Retina (tissue), 1 donor: ENCODE results near the gene FGFR4.
A peak's percentile ranks its signal among the peaks of the same experiment; 100 is the strongest.
"Not testable (repeated sequence)": the region's sequence is repeated elsewhere in the genome, so short reads cannot be mapped to it uniquely, and the experiment has no call there.

Experiments used
- DNase-seq: peaks from one replicate; pipeline ENCODE4 v3.0.0-alpha.2; 2016

FGFR4 gene

DNA sequence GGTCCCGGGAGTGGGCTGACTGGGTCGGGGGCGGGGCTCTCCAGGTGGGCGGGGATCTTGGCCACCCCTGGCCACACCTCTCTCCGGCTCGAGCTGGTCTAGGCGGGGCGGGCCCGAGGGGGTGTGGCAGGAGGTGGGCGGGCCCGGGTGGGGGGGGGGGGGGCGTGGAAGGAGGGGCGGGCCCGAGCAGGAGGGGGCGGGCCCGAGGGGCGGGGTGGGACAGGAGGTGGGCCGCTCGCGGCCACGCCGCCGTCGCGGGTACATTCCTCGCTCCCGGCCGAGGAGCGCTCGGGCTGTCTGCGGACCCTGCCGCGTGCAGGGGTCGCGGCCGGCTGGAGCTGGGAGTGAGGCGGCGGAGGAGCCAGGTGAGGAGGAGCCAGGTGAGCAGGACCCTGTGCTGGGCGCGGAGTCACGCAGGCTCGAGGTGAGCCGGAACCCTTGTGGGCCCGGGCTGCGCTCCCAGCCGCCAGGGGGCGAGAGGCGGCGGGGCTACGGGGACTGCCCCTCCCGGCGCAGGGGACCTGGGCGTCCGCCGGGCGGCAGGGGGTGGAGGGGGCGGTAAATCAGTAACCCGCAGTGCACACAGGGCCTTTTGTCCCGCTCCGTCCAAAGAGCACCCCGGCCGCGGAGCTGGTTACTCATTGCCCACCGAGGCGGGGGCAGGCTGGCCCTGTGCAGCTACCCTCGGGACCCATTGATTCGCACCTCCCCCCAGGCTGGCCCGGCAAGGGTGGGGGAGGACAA is at the start of gene FGFR4:
Gene FGFR4 (plus strand): TSS at position 262 of the 744 bp plus-strand sequence. CDS start 2,688 bp downstream, outside the sequence.
- DNase-seq, result peak; percentile 78

GRCh38 chr5:177036921-177037320 is 49.8 kb upstream of the FGFR4 start:
- no peak for DNase-seq

DNA sequence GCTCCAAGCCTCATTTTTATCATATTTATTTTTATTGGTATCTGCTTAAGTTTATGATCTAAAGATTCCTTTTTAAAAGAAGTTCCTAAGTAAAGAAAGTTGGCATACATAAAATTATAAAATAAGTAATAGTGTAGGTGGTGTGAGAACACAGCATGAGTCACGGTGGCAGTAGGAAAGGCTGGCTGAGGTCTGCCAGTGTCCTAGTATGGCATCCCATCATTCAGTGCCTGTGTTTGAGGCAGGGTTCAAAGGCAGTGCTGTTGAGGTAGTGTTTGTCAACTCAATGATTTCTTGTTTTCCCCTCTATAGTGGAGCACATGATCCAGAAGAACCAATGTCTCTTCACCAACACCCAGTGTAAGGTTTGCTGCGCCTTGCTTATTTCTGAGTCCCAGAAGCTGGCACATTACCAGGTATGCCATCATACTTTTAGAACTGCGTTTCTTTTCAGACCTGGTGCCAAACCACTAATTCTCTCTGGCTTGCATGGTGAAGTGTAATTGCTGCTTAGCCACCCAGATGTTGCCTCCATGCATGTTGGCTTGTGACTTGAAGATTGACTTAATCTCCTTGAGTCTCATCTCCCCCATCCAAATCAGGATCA is 45.8 kb upstream of the FGFR4 start:
- DNase-seq, result no peak

- DNase-seq, result no peak
These were observed 44.8 kb upstream of the FGFR4 start for GRCh38 chr5:177041936-177042335.

DNA sequence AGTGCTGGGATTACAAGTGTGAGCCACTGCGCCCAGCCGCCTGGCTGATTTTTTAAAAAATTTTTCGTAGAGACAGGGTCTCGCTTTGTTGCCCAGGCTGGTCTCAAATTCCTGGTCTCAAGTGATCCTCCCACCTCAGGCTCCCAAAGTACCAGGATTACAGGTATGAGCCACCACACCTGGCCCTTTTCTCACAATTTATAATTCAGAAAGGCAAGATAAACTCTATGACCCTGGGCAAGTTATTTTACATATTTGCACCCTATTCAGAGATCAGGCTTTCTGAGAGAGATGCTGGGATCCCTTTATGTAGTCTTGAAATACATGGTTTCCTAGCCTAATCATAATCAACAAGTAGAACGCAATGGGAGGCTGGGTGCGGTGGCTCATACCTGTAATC is 43.6 kb upstream of the FGFR4 start:
- no peak for DNase-seq

- DNase-seq, result no peak
These were observed 42.8 kb upstream of the FGFR4 start for GRCh38 chr5:177043958-177044357.

- no peak for DNase-seq
These were observed 42.1 kb upstream of the FGFR4 start for GRCh38 chr5:177044641-177045040.

- no peak for DNase-seq
These were observed 41.1 kb upstream of the FGFR4 start for GRCh38 chr5:177045631-177046030.

- not testable (repeated sequence) for DNase-seq
These were observed 38.2 kb upstream of the FGFR4 start for GRCh38 chr5:177048531-177048930.

- DNase-seq, result no peak
These were observed 37.4 kb upstream of the FGFR4 start for GRCh38 chr5:177049285-177049684.

GRCh38 chr5:177064500-177065277 is 22.0 kb upstream of the FGFR4 start:
- no peak for DNase-seq

DNA sequence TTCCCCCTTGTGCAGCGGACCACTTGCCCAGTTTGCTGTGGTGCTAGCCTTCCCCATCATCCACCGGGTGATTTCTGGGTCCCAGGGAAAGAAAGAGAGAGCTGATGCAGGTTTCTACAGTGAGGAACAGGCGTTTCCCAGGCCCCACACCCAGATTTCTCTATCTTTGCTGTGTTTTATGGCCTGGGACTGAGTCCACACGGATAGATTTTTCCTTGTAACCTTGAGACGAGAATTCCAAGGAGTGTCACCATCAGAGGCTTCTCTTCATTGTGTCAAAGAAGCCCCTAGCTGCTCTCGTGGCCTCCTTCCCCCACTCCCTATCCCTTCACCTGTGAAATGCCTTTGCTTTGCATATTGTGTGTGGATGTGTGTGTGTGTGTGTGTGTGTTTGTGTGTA is 21.2 kb upstream of the FGFR4 start:
- no peak for DNase-seq

DNA sequence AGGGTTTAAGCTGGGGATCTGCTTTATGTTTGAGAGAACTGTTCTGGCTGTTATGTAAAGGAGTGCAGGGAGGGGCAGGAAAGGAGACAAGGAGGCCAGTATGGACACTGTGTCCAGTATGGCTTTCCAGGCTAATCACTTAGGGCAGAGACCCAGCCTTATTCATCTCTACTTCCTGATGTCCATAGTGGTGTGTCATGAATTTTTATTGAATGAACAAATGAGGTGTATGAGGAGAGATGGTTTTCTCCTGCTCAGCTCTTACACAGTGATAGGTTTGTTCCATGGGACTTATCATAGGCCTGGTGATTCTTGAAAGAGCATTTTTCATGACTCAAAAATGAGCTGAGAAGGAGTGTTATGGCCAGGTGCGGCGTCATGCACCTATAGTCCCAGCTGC is 20.5 kb upstream of the FGFR4 start:
- no peak for DNase-seq

- no peak for DNase-seq
These were observed 19.2 kb upstream of the FGFR4 start for GRCh38 chr5:177067503-177067902.

DNA sequence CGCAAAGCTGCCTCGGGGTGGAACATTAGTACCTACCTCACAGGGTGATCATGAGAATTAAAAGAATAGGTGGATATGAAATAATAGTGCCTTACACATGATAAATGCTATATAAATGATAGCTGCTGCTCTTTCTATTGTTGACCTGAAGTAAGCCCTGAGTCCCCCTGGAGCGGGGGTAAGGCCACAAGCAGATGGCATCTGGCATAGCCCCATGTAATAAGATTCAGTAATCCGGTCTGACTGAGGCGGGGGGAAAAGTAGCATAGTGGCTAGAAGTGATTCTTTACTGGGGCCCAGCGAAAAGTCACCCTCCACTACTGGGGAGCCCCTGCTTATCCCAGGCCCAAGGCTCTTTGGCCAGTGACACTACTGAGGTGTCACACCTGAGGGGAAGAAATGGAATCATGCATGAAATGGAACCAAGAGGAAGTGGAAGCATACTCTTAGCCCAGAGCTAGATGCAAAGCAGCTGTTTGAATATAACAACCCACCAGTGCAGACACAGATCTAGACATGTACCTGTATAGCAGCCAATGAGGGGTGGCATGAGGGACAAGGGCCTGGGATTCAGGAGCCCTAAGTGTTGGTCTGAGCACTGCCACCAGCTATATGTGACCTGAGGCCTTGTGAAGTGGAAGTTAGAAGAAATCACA is 16.1 kb upstream of the FGFR4 start:
- DNase-seq, result no peak

GRCh38 chr5:177071666-177072385 is 14.9 kb upstream of the FGFR4 start:
- DNase-seq, result peak; percentile 84

- no peak for DNase-seq
These were observed 9.4 kb upstream of the FGFR4 start for GRCh38 chr5:177077335-177077734.

GRCh38 chr5:177079606-177080005 is 7.1 kb upstream of the FGFR4 start:
- no peak for DNase-seq

DNA sequence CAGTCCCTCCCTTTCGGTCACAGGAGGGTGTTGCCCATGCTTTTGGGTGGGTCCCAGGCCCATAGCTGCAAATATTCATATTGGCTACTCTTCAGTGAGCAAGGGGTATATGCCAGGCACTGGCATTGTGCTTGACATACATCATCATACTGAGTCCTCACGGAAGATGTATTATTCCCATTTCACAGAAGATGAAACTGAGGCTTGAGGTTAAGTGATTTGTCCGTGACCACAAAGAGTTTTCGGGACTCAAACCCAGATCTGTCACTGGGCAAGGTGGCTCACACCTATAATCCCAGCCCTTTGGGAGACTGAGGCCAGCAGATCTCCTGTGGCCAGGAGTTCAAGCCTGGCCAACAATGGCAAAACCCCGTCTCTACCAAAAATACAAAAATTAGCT is 6.5 kb upstream of the FGFR4 start:
- DNase-seq, result no peak

GRCh38 chr5:177081859-177082258 is 4.9 kb upstream of the FGFR4 start:
- DNase-seq, result no peak

DNA sequence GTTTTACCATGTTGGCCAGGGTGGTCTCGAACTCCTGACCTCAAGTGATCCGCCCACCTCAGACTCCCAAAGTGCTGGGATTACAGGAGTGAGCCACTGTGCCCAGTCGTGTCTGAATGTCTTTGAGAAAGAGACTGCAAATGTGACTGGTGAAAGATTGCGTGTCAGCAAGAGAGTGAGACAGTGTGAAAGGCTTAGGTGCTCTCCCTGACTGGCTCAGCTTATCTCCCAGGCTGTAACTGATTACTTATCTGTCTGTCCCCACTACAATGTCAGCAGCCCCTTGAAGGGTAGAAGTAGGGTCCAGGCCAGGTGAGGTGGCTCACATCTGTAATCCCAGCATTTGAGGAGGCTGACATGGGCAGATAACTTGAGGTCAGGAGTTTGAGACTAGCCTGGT is 3.4 kb upstream of the FGFR4 start:
- DNase-seq, result no peak

DNA sequence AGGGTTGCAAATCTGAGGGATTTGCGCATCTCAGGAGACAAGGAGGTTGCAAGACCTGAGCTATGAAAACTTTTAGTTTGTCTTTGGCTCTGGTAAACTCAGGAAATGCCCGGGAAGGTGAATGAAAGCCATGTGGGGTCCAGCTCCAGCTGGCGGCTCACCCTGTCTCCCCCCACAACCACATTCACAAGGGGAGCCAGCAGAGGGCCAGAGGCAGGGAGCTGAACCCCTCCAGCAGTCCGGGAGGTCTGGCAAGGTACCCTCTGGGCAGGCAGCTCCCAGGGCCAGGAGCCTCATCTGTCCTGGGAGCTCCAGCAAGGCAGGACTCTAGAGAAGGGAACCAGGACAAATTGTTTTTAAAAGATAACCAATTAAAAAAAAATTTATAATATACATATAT is 2.5 kb upstream of the FGFR4 start:
- DNase-seq, result no peak
